Upper lobe of left lung (tissue), 6 donors: ENCODE data around the gene SHISA6. TPM values are rescaled to one million over a fixed set of nuclear protein-coding genes. Genes with fewer than 3 reads are reported as not detected.

Experiments
- ATAC-seq, 2 donors: fragments of 200-7000 bp; cut with Tn5 transposase; one replicate each; pipeline ENCODE4 v1.9.1; 2022; ENCODE audit warnings: mild to moderate bottlenecking in 2 of 2, moderate library complexity in 2 of 2; ENCODE audit not compliant: low FRiP score in 2 of 2
- DNase-seq, 2 donors: peaks; one replicate each; pipeline ENCODE4 v3.0.0-alpha.2; 2019 to 2020
- H3K27ac ChIP-seq, 4 donors: fragments of 200-600 bp; sonication (generic); one replicate each; pipeline ENCODE4 v1.5.1; 2016 to 2019
- H3K27me3 ChIP-seq, 4 donors: fragments of 200-600 bp; sonication (generic); one replicate each; pipeline ENCODE4 v1.5.1; 2017 to 2019
- H3K36me3 ChIP-seq, 4 donors: fragments of 200-600 bp; sonication (generic); one replicate each; pipeline ENCODE4 v1.5.1; 2016 to 2019
- H3K4me1 ChIP-seq, 4 donors: fragments of 200-600 bp; sonication (generic); one replicate each; pipeline ENCODE4 v1.5.1; 2018 to 2019
- H3K4me3 ChIP-seq, 4 donors: fragments of 200-600 bp; sonication (generic); one replicate each; pipeline ENCODE4 v1.5.1; 2017 to 2019; ENCODE audit warnings: mild to moderate bottlenecking in 2 of 4, moderate library complexity in 1 of 4
- H3K9me3 ChIP-seq, 4 donors: fragments of 200-600 bp; sonication (generic); one replicate each; pipeline ENCODE4 v1.5.1; 2018 to 2019
- CTCF ChIP-seq, 6 experiments: fragments of 450-650 bp in 4 of 6; fragments of 200-600 bp in 2 of 6; sonication (generic) in 2 of 6; IDR thresholded peaks; one replicate each; pipeline ENCODE4 v1.5.1; 2016 to 2019; ENCODE audit warnings: antibody characterized with exemption in 6 of 6
- EP300 ChIP-seq, 4 donors: sonication (generic); formaldehyde crosslinking; IDR thresholded peaks; one replicate each; pipeline ENCODE4 v1.5.1; 2017; ENCODE audit warnings: antibody characterized with exemption in 4 of 4, control low read depth in 2 of 4
- POLR2A ChIP-seq, 4 donors: fragments of 450-650 bp; IDR thresholded peaks; one replicate each; pipeline ENCODE4 v1.5.1; 2016 to 2017; ENCODE audit warnings: antibody characterized with exemption in 4 of 4, mild to moderate bottlenecking in 2 of 4
- POLR2AphosphoS5 ChIP-seq, 2 donors: sonication (generic); formaldehyde crosslinking; IDR thresholded peaks; one replicate each; pipeline ENCODE4 v1.5.1; 2017; ENCODE audit warnings: antibody characterized with exemption in 2 of 2
- whole genome bisulfite sequencing, 2 donors: methylation state at CpG; one replicate each; pipeline ENCODE4 v1.1.5; 2017 to 2018; 5-methylcytosine and 5-hydroxymethylcytosine counted together
- total RNA-seq, 6 donors: library from RNA; depleted of rRNA in 4 of 6; stranded (reverse); fragments of >200 nt in 4 of 6; gene quantifications; one replicate each; pipeline versions ENCODE4 v1.1.0 to v1.2.1, GENCODE V29; 2016 to 2021
- donor health status: DM: no; HTN: no; CAD: no; lungs with moderate emphysema.
- donor health status: DM: no; HTN: yes; CAD: no; lungs with severe emphysema.

Gene SHISA6
- total RNA-seq, 6 donors from 2014 or later, result 0.03 to 1.2 (median 0.74) TPM; not detected in 2

DNA sequence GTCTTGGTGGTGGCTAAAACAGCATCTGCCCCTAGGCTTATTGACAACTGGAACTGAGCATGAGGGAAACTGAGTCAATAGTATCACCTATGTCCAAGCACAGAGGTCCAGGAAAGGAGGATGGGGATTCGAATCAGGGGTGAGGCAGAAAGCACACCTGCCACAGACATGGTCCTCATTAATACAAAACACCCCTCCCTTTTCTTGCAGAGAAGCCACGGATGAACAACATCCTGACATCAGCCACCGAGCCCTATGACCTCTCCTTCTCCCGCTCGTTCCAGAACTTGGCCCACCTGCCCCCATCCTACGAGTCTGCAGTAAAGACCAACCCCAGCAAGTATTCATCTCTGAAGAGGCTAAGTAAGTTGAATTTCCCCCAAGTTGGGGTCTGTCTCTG lies 314.5 kb downstream of the SHISA6 start:
- Histone ChIP-seq H3K4me1 (no peaks in the 10 kb centered on the region), H3K27ac (no peak overlapping the region), H3K36me3 (no peaks in the 10 kb centered on the region), H3K4me3 (no peak overlapping the region), H3K27me3 (no peaks in the 10 kb centered on the region), H3K9me3 (no peaks in the 10 kb centered on the region)
- WGBS, 2 donors, result 86 to 87% methylated on average over 6 of the region's 6 CpGs
- ATAC-seq (no peak), DNase-seq (no peak)
- TF ChIP-seq POLR2A (IDR thresholded peaks at IDR 0.05), result no peak
- TF ChIP-seq POLR2AphosphoS5 (IDR thresholded peaks at IDR 0.05), result no peak
- no peak for TF ChIP-seq CTCF (IDR thresholded peaks at IDR 0.05)
- no peak for TF ChIP-seq EP300 (IDR thresholded peaks at IDR 0.05)

DNA sequence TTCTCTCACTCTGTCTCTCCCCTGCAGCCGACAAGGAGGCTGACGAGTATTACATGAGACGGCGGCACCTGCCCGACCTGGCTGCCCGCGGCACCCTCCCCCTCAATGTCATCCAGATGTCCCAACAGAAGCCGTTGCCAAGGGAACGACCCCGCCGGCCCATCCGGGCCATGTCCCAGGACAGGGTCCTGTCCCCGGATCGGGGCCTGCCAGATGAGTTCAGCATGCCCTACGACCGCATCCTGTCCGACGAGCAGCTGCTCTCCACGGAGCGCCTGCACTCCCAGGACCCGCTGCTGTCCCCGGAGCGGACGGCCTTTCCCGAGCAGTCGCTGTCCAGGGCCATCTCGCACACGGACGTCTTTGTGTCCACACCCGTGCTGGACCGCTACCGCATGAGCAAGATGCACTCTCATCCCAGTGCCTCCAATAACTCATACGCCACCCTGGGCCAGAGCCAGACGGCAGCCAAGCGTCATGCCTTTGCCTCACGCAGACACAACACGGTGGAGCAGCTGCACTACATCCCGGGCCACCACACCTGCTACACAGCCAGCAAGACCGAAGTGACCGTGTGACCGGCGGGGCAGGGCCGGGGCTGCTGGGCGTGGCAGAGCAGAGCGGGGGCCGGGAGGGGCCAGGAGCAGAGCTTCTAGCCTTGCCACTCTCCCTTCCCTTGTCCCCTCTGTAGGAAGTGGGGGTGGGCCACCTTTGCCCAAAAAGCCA lies 316.9 kb downstream of the SHISA6 start:
- no peak overlapping the region for H3K27ac ChIP-seq
- no peak overlapping the region for H3K4me3 ChIP-seq
- no peak for ATAC-seq
- no peaks in the 10 kb centered on the region for H3K27me3 ChIP-seq
- no peaks in the 10 kb centered on the region for H3K9me3 ChIP-seq
- 90 to 92% methylated on average over 22 to 46 of the region's 46 CpGs for WGBS, 2 donors
- H3K4me1 ChIP-seq, result no peaks in the 10 kb centered on the region
- TF ChIP-seq CTCF (IDR thresholded peaks at IDR 0.05), result no peak
- TF ChIP-seq POLR2AphosphoS5 (IDR thresholded peaks at IDR 0.05), result no peak
- no peak for TF ChIP-seq EP300 (IDR thresholded peaks at IDR 0.05)
- TF ChIP-seq POLR2A (IDR thresholded peaks at IDR 0.05), result no peak
- DNase-seq, result peak in 1 of 2 donors; percentile 82
- H3K36me3 ChIP-seq, result no peaks in the 10 kb centered on the region

- Histone ChIP-seq H3K9me3 (no peaks in the 10 kb centered on the region), H3K27me3 (no peaks in the 10 kb centered on the region), H3K27ac (no peak overlapping the region), H3K4me1 (no peaks in the 10 kb centered on the region), H3K4me3 (no peak overlapping the region), H3K36me3 (no peaks in the 10 kb centered on the region)
- WGBS, 2 donors, result 86 to 93% methylated on average over 9 of the region's 10 CpGs
- TF ChIP-seq POLR2A (IDR thresholded peaks at IDR 0.05) (no peak), POLR2AphosphoS5 (IDR thresholded peaks at IDR 0.05) (no peak), CTCF (IDR thresholded peaks at IDR 0.05) (no peak), EP300 (IDR thresholded peaks at IDR 0.05) (no peak)
- ATAC-seq (no peak), DNase-seq (no peak)
These were observed 317.7 kb downstream of the SHISA6 start for GRCh38 chr17:11558681-11559234.

DNA sequence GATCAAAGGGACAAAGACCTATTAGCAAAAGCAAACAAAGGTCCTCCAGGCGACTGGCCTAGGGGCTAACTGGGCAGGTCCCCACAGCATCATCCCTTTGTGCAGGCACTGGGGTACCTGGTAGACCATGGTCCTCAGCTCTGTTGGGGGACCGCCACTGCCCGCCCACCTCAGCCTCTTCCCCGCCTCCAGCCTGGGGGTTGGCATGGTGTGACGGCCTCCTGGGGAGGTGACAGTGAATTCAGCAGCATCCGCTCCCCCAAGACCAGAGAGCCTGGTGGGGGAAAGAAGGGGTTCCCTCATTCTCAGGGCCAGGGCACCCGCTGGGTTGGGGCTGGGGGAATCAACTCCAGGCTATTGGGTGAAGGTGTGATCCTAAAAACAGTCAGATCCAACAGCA lies 318.6 kb downstream of the SHISA6 start:
- DNase-seq (peak in 1 of 2 donors; percentile 38), ATAC-seq (no peak)
- Histone ChIP-seq H3K4me1 (no peaks in the 10 kb centered on the region), H3K27ac (no peak overlapping the region), H3K27me3 (no peaks in the 10 kb centered on the region), H3K9me3 (no peaks in the 10 kb centered on the region), H3K36me3 (no peaks in the 10 kb centered on the region), H3K4me3 (no peak overlapping the region)
- TF ChIP-seq POLR2AphosphoS5 (IDR thresholded peaks at IDR 0.05) (no peak), CTCF (IDR thresholded peaks at IDR 0.05) (no peak), EP300 (IDR thresholded peaks at IDR 0.05) (no peak), POLR2A (IDR thresholded peaks at IDR 0.05) (no peak)
- WGBS, 2 donors, result 59 to 72% methylated on average over 5 to 7 of the region's 7 CpGs

GRCh38 chr17:11561281-11561680 lies 320.3 kb downstream of the SHISA6 start:
- Histone ChIP-seq H3K4me3 (no peak overlapping the region), H3K36me3 (no peaks in the 10 kb centered on the region), H3K27me3 (no peaks in the 10 kb centered on the region), H3K4me1 (no peaks in the 10 kb centered on the region), H3K9me3 (no peaks in the 10 kb centered on the region), H3K27ac (no peak overlapping the region)
- DNase-seq (no peak), ATAC-seq (no peak)
- 64 to 89% methylated on average over 1 of the region's 1 CpG for WGBS, 2 donors
- TF ChIP-seq POLR2A (IDR thresholded peaks at IDR 0.05) (no peak), EP300 (IDR thresholded peaks at IDR 0.05) (no peak), CTCF (IDR thresholded peaks at IDR 0.05) (no peak), POLR2AphosphoS5 (IDR thresholded peaks at IDR 0.05) (no peak)
